T-helper 22 cell (primary cell): ENCODE measurements around the gene SYNRG.

Source experiments
- DNase-seq: peaks from one replicate; pipeline ENCODE4 v3.0.0-alpha.2; 2020; ENCODE audit warnings: low read depth

SYNRG gene

DNA sequence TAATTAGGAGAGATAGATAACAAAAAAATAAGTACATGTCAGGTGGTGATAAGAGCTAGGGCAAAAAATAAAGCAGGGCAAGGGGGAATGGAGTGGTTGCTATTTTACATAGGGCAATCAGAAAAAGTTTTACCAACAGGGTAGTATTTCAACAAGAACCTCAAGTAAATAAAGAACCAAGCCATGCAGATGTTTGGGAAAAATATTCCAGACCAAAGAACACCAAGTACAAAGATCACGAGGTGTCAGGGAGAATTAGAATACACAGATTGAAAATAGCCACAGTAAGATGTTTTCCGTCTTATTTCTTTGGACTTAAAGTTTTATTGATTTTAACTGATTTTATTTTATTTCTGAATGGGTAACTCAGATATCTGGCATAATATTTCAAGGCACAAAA lies 11.1 kb downstream of the SYNRG start:
- DNase-seq: no peak

- DNase-seq: no peak
Measured at GRCh38 chr17:37592291-37592690, 16.9 kb downstream of the SYNRG start.

- DNase-seq: no peak
Measured at GRCh38 chr17:37585066-37585465, 24.2 kb downstream of the SYNRG start.

DNA sequence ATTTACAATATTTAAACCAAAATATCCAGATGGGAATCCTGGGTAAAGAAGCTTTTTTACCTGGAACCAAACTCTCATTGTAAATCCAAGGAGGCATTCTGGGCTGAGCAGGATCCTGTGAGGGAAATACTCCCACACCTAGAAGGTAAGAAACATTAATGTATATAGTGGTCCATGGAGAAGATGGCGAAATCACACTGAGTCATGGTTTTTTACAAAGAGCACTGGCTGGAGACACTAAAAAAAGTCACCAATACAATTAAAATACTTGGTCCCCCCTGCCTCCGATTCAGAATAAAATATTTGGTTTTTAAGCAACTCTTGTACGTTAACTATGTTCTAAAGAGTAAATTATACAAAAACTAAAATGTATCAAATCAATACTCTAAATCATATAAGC lies 32.9 kb downstream of the SYNRG start:
- no peak for DNase-seq

DNA sequence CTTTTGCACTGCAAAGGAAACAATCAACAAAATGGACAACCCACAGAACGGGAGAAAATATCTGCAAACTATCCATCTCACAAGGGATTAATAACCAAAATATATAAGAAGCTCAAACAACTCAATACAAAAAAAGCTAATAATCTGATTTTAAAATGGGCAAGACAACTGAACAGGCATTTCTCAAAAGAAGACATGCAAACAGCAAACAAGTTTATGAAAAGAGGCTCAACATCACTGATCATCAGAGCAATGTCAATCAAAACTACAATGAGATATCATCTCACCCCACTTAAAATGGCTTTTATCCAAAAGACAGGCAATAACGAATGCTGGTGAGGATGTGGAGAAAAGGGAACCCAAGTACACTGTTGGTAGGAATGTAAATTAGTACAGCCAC lies 34.8 kb downstream of the SYNRG start:
- DNase-seq: no peak

GRCh38 chr17:37571674-37572073 lies 37.5 kb downstream of the SYNRG start:
- DNase-seq: no peak

- DNase-seq: no peak
Measured at GRCh38 chr17:37570527-37571093, 38.6 kb downstream of the SYNRG start.

DNA sequence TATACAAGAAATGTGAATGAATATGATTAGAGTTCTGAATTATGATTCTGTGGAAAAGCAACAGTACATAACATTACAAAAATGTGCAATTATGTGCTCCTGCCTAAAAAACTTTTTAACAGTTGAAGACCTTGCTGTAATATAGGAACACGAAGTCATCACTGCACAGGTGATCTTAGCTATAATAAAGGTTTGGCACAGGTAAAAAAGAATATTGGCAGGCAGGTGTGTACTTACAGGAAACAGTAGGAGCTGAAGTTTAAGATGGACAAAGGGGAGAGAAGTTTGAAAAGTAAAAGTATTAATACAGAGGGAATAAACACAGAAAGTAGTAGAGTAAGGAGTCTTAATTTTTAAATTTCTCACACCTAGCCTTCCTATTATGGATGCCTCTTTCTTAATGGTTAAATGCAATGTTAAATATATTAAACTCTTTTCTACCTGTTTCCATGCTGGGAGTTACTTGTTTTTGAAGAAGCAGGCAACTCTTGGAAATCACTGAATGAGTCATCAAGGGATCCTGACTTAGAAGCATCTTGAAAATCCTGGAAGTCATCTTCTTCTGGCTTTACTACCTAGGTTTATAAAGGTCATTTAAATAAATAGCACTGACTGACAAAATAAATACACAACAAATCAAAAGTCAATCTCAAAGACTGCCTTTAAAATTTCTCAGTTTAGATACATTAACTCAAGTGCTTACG lies 40.7 kb downstream of the SYNRG start:
- no peak for DNase-seq

- DNase-seq: no peak
Measured at GRCh38 chr17:37567538-37567937, 41.7 kb downstream of the SYNRG start.

GRCh38 chr17:37567137-37567536 lies 42.1 kb downstream of the SYNRG start:
- DNase-seq: no peak

DNA sequence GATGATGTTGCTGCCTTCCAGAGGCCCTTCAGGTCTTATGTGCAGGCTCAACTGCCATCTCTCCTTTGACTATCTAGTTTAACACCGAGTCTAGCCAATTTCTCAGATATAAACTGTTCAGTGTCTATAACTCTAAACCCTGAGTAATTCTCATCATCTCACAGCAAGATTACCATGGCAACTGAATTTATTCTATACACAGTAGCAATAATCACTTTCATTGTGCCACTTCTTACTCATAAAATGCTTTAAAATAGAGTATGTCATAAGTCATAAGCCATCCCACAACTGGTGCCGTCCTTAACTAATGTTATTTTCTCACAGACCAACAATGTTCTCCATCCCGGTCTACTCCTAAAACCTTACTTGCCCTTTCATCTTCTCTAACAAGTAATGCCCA lies 45.0 kb downstream of the SYNRG start:
- no peak for DNase-seq

GRCh38 chr17:37562016-37562745 lies 47.0 kb downstream of the SYNRG start:
- DNase-seq: no peak

DNA sequence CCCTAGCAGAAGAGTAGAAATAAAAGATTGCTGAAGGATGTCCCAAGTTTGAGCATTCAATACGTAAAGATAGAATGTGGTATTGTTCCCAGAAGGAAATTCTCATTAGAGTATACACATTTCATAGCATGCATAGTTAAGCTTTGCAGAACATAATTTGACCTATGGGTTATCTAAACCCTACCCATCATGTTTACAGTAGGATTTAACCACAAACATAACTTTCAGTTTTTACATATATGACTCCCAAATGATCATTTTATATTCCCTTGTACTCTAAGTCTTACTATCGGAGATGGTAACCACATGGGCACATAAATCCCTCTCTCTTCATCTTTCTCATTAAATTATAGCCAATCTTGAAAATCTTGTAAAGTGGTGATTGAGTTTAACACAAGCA lies 50.9 kb downstream of the SYNRG start:
- no peak for DNase-seq

DNA sequence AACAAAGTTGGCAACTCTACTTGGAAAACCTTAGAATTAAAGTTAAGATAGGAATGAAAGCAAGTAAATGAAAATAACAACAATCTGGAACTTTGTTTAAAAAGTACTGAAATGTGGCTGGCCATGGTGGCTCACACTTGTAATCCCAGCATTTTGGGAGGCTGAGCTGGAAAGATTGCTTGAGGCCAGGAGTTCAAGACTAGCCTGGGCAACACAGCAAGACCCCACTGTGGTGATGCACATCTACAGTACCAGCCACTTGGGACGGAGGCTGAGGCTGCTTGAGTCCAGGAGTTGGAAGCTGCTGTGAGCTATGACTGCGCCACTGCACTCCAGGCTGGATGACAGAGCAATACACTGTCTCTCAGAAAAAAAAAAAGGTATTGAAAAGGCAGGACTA lies 51.7 kb downstream of the SYNRG start:
- DNase-seq: no peak

- no peak for DNase-seq
Measured at GRCh38 chr17:37555386-37555785, 53.8 kb downstream of the SYNRG start.

- no peak for DNase-seq
Measured at GRCh38 chr17:37553401-37553966, 55.7 kb downstream of the SYNRG start.

DNA sequence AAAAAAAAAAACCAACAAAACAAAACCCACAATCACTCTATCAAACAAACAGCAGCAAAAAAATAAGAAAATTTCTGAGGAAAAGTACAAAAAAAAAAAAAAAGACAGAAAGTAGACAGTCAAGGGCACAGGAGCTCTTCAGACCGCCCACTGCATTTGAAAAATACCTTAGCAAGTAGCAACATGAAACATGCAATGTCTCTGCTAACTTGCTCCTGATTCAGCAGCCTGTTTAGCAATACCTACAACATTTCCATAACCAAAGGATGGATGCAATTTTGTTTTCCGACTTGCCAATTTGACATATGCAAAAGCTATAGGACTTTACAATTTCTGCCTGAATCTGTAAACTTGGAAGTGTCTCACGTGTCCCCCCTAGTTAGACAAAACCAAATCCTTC lies 57.4 kb downstream of the SYNRG start:
- DNase-seq: no peak

DNA sequence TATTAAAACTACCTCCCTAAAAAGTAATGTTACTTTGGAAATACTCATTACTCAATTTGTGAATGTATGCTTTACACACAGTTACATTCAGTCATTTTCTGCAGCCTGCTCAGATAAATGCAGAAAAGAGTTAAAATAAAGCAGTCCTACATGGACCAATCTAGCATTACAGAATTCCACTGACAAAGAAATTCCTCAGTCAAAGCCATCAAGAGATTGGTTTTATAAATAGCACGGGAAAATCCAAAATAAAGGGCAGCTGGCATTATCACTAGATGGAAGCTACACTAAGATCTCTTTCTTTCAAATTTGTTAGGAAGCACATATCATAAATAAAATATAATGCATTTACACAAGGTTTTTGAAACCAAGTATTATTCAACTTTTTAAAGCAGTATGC lies 61.2 kb downstream of the SYNRG start:
- no peak for DNase-seq

DNA sequence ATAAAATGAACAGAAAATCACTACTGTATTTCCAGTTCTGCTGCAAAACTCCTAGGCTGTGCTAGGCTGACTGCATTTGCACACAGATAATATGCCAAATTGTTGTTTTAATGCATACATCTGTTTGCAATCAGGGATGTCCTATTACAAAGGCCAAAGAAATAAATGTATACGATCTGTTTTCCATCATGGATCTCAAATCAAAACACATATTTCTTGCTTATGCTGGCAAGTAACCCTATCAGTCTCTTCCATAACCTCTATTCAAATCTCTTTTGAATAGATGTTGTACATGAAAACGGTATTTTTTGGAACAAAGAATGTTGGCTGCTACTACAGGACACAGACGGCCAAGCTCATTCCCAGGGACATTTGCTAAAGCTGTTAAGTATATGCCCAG lies 62.9 kb downstream of the SYNRG start:
- DNase-seq: no peak

GRCh38 chr17:37545486-37545885 lies 63.7 kb downstream of the SYNRG start:
- DNase-seq: no peak

DNA sequence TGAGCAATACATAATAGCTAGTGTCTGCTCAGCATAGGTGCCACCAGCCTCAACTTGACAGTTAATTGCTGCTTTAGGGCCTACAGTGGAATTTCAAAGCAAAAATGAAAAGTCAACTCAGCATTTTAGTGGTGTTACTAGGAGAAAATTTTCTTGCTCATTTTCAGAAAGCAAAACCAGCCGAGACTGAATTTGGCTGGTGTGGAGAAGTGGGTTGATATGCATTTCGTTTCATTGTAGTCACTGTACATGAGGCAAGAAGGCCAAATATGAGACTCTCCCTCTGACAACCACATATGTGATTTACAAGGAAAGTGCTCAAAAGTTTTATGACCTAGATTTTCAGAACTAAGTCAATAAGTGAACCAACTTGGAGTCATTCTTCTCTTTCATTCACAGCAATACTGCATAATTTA lies 65.6 kb downstream of the SYNRG start:
- no peak for DNase-seq

- no peak for DNase-seq
Measured at GRCh38 chr17:37541880-37542660, 67.1 kb downstream of the SYNRG start.
